SKM-1 (cell line): ENCODE results near the gene CCL15.
"Not testable (repeated sequence)": the region's sequence is repeated elsewhere in the genome, so short reads cannot be mapped to it uniquely, and the experiment has no call there.

Source experiments
- DNase-seq: peaks from one replicate; lab custom pipeline; 2025; ENCODE audit not compliant: unreplicated experiment; lab: John Stamatoyannopoulos, UW

The CCL15 gene

DNA sequence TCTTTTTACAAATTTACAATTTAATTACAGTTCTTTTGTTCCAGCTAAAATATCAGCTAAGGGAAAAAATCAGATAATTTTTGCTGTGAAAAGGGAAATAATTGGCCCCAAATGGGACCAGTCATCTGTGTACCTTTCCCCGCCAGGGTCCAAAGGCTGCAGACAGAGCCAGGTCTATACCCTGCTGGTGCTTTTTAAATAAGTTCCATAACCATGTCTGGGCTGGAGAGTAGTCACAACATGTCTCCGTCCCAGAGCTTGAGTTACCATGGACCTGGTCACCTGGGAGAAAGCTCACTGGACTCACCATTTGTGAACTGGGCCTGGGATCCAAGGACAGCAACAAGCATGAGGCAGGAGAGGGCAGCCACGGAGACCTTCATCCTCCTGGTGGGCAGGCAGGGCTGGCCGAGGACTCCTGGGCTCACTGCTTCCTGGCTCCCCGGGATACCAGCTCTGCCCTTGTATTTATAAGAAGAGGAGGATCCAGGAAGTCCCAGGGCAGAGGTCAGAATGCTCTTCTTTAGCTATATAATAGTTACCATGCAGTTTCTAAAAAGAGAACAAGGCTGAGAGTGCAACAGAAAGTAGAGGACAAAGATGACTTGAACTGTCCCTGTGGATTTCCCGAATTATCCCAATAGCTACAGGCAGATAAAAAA, at the start of gene CCL15:
CCL15 (minus strand) TSS at position 444 of the 662 bp plus-strand sequence; CDS start at position 383, 61 bp downstream.
- DNase-seq = no peak

GRCh38 chr17:36049643-36050042, 48.3 kb upstream of the CCL15 start:
- DNase-seq = no peak

GRCh38 chr17:36048066-36048465, 46.7 kb upstream of the CCL15 start:
- no peak for DNase-seq

- peak; percentile 5 for DNase-seq
Observed at GRCh38 chr17:36036235-36036634, 34.9 kb upstream of the CCL15 start.

DNA sequence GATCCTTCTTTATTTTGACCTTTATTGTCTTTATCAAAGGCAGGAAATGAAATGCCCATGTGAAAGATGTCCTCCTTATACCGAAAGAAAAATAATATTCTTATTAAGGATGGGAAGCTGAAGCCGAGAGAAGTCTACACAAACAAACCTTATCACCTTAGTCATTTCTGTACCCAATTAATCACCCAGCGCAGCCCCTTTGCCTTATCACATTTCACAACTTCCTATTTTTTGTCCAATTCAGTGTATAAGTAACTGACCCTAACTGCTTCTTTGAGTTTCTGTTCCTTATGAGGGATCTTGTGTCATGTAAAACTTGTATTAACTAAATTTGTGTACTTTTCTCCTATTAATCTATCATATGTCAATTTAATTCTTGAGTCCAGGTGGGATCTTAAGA, 32.8 kb upstream of the CCL15 start:
- DNase-seq = peak; percentile 2

DNA sequence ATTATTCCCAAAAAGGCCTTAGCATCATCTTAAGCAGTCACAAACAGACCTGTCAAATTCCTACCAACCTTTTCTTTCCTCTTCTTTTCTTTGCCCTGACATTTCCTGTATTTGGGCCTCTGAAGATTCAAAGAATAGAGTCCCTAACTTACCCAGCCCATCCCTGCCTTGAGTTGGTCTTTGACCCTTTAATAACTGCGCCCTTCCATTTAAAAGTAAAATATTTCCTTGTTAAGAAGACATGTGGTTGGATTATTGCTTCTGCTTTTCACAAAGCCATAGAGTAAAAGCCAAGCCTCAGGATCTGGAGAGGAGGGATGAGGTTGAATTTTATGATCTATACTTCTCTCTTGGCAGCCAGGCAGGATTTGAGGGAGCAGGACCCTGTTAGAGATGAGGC, 29.6 kb upstream of the CCL15 start:
- DNase-seq = no peak

DNA sequence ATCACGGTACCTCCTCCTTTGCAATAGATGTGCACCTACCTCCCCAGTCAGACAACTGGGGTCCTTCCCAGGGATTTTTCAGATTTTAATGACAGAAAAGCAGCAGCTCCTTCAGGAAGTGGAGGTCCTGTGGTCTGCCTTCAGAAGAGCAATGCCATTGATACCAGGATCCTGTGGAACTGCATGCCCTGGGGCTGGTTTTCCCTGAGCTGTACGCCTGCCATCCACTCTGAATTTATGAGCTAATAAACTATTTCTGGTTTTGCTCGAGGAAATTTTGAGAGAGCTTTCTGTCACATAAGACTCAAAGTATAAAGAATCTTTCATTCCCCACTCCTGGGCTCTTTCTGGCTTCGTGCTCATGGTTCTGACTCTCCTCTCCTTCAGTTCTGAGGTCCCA, 26.4 kb upstream of the CCL15 start:
- no peak for DNase-seq

GRCh38 chr17:36024106-36024869, 22.9 kb upstream of the CCL15 start:
- no peak for DNase-seq

DNA sequence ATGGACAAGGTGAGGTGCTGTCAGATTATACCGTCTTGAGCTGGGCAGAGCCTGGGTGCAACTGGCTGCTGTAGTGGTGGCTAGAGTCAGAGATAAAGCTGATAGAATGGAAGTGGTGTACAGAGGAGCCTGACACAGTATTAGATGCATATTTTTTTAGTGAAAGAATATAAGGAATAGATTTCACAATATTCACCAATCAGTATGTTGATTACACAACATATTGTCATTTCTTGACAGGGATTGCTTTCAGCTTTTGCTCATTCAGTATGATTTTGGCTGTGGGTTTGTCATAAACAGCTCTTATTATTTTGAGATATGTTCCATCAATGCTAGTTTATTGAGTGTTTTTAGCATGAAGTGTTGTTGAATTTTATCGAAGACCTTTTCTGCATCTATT, 18.1 kb upstream of the CCL15 start:
- no peak for DNase-seq

DNA sequence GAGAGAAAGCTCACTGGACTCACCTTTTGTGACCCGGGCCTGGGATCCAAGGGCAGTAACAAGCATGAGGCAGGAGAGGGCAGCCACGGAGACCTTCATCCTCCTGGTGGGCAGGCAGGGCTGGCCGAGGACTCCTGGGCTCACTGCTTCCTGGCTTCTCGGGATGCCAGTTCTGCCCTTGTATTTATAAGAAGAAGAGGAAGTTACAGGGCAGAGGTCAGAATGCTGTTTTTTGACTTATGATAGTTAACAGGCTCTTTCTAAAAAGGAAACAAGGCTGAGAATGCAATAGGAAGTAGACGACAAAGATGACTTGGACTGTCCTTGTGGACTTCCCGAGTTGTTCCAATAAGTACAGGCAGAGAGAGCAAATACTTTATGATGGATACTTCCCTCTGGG, 16.4 kb upstream of the CCL15 start, which contains the start of gene CCL23:
CCL23 (minus strand) TSS at position 174 of the 400 bp plus-strand sequence; CDS start at position 99, 75 bp downstream.
- DNase-seq = peak; percentile 59

DNA sequence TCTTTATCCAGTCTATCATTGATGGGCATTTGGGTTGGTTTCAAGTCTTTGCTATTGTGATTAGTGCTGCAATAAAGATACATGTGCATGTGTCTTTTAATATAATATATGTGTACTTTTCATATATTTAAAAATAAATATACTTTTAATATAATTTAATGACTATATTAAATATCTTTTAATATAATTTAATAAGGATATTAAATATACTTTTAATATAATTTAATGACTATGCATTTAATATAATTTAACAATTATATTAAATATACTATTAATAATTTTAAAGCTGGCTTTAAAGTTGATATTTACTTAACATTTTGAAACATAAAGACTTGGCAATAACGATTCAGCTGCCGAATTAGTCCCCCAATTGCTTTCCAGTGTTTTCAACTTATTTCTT, 15.2 kb upstream of the CCL15 start:
- no peak for DNase-seq

DNA sequence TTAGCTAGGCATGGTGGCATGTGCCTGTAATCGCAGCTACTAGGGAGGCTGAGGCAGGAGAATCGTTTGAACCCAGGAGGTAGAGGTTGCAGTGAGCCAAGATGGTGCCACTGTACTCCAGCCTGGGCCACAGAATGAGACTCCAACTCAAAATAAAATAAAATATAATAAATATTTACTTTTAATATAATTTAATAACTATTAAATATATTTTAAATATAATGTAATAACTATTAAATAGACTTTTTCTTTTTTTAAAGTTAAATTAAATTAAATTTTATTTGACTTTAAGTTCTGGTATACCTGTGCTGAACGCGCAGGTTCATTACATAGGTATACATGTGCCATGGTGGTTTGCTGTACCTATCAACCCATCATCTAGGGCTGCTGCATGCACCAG, 14.5 kb upstream of the CCL15 start:
- not testable (repeated sequence) for DNase-seq

DNA sequence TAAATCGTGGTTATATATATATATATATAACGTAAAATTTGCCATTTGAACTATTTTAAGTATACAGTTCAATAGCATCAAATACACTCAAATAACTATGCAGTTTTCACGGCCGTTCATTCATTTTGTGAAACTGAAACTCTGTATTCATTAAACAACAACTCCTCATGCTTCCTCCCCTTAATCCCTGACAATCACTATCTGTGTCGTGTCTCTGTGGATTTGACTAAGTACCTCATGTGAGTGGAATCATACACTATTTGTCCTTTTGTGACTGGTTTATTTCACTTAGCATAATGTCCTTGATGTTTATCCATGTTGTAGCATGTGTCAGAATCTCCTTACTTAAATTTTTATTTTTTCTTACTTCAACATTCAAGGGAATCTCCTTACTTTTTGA, 13.6 kb upstream of the CCL15 start:
- DNase-seq = no peak

- DNase-seq = no peak
Observed at GRCh38 chr17:36011201-36011600, 9.8 kb upstream of the CCL15 start.

DNA sequence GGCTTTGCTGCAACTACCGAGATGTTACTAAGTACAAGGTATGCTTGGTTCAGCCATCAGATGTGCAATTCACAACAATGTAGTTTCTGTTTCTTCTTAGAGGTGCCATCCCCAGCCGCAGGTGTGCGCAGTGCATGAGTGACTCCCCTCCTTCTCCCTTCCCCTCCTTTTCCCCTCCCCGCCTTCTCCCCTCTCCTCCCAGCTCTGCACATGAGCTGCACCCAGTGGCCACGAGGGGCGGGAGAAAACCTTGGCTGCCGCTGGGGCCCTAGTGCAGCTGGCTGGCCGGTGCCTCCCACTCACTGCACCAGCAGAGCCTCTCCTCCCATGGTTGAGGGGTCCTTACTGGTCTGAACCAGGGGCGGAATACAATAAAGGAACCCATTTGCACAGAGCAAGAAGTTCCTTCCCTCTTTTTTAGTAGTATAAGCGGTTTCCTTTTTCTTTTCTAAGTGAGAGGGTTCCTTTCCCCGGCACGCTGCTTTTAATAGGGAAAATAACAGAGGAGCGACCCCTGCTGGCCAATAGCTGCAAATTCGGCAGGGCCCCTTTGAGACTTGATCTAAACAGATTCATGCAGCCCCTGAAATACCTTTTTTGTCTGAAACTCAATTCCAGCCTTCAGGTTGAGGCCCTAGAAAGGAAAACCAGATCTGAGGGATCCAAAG, 7.8 kb upstream of the CCL15 start:
- no peak for DNase-seq

- no peak for DNase-seq
Observed at GRCh38 chr17:36004594-36005108, 3.3 kb upstream of the CCL15 start.

GRCh38 chr17:36002631-36003030, 1.3 kb upstream of the CCL15 start:
- DNase-seq = no peak

DNA sequence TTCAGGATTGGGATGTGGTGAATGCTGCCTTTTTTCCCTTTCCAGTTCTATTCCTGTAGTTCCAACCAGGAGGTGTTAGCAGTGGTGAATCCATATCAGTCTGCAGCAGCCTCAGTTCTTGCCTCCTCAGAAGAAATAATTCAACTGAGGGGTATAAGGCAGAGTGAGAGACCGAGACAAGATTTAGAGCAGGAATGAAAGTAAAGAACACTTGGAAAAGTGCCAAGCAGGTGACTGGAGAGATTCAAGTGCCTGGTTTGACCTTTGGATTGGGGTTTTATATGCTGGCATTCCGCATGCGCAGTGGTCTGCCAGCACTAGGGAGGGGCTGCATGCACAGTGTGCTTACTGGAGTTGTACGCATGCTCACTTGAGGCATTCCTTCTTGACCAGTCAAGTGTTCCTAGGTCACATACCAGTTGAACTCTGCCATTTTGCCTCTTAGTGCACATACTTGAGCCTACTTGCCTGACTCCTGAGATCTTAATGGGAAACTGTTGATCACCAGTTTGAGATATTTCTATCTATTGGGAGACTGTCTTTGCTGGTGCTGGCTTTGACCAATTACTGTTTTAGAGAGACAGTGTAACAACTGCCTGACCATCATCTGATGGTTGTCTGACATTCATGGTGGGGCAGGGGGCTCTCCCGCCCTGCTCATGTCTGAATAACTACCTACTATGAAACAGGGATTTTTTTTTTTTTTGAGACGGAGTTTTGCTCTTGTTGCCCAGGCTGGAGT, 680 bp upstream of the CCL15 start:
- DNase-seq = no peak

DNA sequence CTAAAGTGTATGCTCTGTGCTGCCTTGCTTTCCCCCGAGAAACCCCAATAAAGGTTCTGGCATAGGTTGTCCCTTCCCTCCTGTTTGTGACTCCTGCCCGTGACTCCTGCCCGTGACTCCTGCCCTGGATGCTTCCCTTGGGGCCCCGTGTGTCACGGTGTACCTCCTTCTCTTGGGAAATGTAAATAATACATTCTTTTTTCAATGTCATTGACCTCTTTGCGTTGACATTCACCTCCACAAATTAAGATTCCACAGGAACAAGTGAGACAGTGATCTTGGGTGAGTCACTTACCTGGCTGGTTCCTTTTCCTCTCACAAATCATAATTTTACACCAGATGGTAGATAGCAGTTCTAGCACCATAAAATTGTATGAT, 632 bp downstream of the CCL15 start:
- no peak for DNase-seq

- no peak for DNase-seq
Observed at GRCh38 chr17:35998756-35999155, 2.6 kb downstream of the CCL15 start.

GRCh38 chr17:35998018-35998545, 3.3 kb downstream of the CCL15 start:
- DNase-seq = no peak
